ENCODE measurements around the gene GGT5.

The GGT5 gene

DNA sequence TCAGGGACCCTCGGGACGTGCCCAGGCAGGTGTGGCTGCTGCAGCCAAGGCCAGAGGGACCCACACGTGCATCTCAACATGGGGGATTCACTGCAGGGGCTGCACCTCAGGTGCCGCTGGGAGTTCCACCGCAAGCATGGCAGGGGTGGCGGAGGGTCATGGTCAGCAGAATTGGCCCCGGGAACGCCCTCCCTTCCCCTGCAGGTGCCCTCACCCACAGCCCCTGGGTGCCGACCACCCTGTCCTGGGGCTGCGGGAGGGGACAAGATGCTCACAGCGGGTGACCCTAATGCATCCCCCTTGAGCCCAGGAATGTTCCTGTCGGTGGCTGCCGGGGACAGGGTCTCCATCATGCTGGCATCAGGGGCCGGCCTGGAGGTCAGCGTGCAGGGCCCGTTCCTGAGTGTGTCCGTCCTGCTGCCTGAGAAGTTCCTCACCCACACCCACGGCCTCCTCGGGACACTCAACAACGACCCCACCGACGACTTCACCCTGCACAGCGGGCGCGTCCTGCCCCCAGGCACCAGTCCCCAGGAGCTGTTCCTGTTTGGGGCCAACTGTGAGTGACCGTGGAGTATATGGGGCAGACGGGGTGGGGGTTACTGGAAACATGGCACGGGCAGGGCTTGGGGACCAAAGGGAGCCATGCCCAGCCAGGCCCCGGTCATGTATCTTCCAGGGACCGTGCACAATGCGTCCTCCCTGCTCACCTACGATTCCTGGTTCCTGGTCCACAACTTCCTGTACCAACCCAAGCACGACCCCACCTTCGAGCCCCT is 57.8 kb downstream of the GGT5 start:
- DNase-seq, result no peak
- H3K9ac ChIP-seq (ENCODE audit: low read length), result no peak overlapping the region

DNA sequence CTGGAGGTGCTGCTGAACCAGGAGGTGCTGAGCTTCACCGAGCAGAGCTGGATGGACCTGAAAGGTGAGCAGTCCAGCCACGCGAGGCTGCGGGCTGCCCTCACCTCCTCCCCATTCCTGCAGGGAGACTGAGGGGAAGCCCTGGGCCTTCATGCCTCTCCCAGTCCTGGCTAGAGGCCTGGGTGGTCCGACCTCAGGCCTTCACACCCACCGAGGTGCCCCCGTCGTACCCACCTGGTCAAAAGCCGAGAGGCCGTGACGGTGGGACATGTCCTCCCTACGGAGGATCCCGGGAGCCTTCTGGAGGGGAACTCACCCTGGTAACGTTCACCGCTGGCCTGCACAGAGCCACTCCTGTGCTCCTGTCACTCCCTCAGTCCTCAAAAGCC is 58.5 kb downstream of the GGT5 start:
- peak; percentile 40 to 73 for DNase-seq
- no peak overlapping the region for H3K4me2 ChIP-seq (ENCODE audit: low read length)
- no peak overlapping the region for H2AK5ac ChIP-seq (ENCODE audit: low read length)
- no peak overlapping the region for H3K27ac ChIP-seq (ENCODE audit: low read depth, low read length)
- no peak overlapping the region for H3K18ac ChIP-seq (ENCODE audit: low read length)
- no peak overlapping the region for H2BK120ac ChIP-seq (ENCODE audit: insufficient read depth, low read length, poor library complexity)
- peaks cover 19 to 22% of the 10 kb centered on the region in 2 experiments for H3K4me1 ChIP-seq (ENCODE audit: control insufficient read depth in 1 of 2, insufficient read depth in 2 of 2, low read length in 2 of 2)
- H3K4me3 ChIP-seq (ENCODE audit: low read depth, low read length), result no peak overlapping the region
- H3K79me2 ChIP-seq (ENCODE audit: control insufficient read depth, insufficient read depth, low read length, poor library complexity), result no peaks in the 10 kb centered on the region
- no CpG with 5 or more reads among the region's 15 CpGs for WGBS (ENCODE audit: extremely low coverage, insufficient coverage, insufficient read length)
- H2BK12ac ChIP-seq (ENCODE audit: low read length), result no peak overlapping the region
- no peak overlapping the region for H4K8ac ChIP-seq (ENCODE audit: low read depth, low read length)
- H3K36me3 ChIP-seq (ENCODE audit: control insufficient read depth in 1 of 2, insufficient read depth in 2 of 2, low read length in 2 of 2), result peaks cover 2 to 6% of the 10 kb centered on the region in 2 experiments
- no peak overlapping the region for H3K14ac ChIP-seq (ENCODE audit: low read length)
- H3K4ac ChIP-seq (ENCODE audit: low read depth, low read length), result no peak overlapping the region
- H3K23ac ChIP-seq (ENCODE audit: low read length), result no peak overlapping the region
- H2BK5ac ChIP-seq (ENCODE audit: low read depth, low read length, poor library complexity), result no peak overlapping the region
- no peak overlapping the region for H3K9ac ChIP-seq (ENCODE audit: low read length)
- no peaks in the 10 kb centered on the region for H3K9me3 ChIP-seq (ENCODE audit: insufficient read depth, low read depth, low read length)
- H2AFZ ChIP-seq (ENCODE audit: insufficient read depth, low read length, poor library complexity), result no peak overlapping the region
- no peaks in the 10 kb centered on the region for H3K27me3 ChIP-seq (ENCODE audit: insufficient read depth, low read length)
- peaks cover 15% of the 10 kb centered on the region for H3K79me1 ChIP-seq (ENCODE audit: low read length)
- H4K12ac ChIP-seq (ENCODE audit: low read depth, low read length), result no peak overlapping the region
- no peak overlapping the region for H4K91ac ChIP-seq (ENCODE audit: low read depth, low read length)

More for the DNA sequence above, 57.8 kb downstream of the GGT5 start:
- peaks cover 2 to 6% of the 10 kb centered on the region in 2 experiments for H3K36me3 ChIP-seq (ENCODE audit: control insufficient read depth in 1 of 2, insufficient read depth in 2 of 2, low read length in 2 of 2)
- H3K4me2 ChIP-seq (ENCODE audit: low read length), result no peak overlapping the region
- no peaks in the 10 kb centered on the region for H3K79me2 ChIP-seq (ENCODE audit: control insufficient read depth, insufficient read depth, low read length, poor library complexity)
- peaks cover 1% of the 10 kb centered on the region for H3K9me3 ChIP-seq (ENCODE audit: insufficient read depth, low read depth, low read length)
- no peak overlapping the region for H2BK12ac ChIP-seq (ENCODE audit: low read length)
- H4K12ac ChIP-seq (ENCODE audit: low read depth, low read length), result no peak overlapping the region
- no peak overlapping the region for H3K14ac ChIP-seq (ENCODE audit: low read length)
- peaks cover 16 to 20% of the 10 kb centered on the region in 2 experiments for H3K4me1 ChIP-seq (ENCODE audit: control insufficient read depth in 1 of 2, insufficient read depth in 2 of 2, low read length in 2 of 2)
- no peak overlapping the region for H2AK5ac ChIP-seq (ENCODE audit: low read length)
- H2BK5ac ChIP-seq (ENCODE audit: low read depth, low read length, poor library complexity), result no peak overlapping the region
- no peak overlapping the region for H2AFZ ChIP-seq (ENCODE audit: insufficient read depth, low read length, poor library complexity)
- H4K91ac ChIP-seq (ENCODE audit: low read depth, low read length), result no peak overlapping the region
- no peak overlapping the region for H3K18ac ChIP-seq (ENCODE audit: low read length)
- no peaks in the 10 kb centered on the region for H3K27me3 ChIP-seq (ENCODE audit: insufficient read depth, low read length)
- H3K4ac ChIP-seq (ENCODE audit: low read depth, low read length), result no peak overlapping the region
- no peak overlapping the region for H3K27ac ChIP-seq (ENCODE audit: low read depth, low read length)
- no peak overlapping the region for H3K23ac ChIP-seq (ENCODE audit: low read length)
- H3K4me3 ChIP-seq (ENCODE audit: low read depth, low read length), result no peak overlapping the region
- no CpG with 5 or more reads among the region's 34 CpGs for WGBS (ENCODE audit: extremely low coverage, insufficient coverage, insufficient read length)
- no peak overlapping the region for H4K8ac ChIP-seq (ENCODE audit: low read depth, low read length)
- peaks cover 18% of the 10 kb centered on the region for H3K79me1 ChIP-seq (ENCODE audit: low read length)
- no peak overlapping the region for H2BK120ac ChIP-seq (ENCODE audit: insufficient read depth, low read length, poor library complexity)

DNA sequence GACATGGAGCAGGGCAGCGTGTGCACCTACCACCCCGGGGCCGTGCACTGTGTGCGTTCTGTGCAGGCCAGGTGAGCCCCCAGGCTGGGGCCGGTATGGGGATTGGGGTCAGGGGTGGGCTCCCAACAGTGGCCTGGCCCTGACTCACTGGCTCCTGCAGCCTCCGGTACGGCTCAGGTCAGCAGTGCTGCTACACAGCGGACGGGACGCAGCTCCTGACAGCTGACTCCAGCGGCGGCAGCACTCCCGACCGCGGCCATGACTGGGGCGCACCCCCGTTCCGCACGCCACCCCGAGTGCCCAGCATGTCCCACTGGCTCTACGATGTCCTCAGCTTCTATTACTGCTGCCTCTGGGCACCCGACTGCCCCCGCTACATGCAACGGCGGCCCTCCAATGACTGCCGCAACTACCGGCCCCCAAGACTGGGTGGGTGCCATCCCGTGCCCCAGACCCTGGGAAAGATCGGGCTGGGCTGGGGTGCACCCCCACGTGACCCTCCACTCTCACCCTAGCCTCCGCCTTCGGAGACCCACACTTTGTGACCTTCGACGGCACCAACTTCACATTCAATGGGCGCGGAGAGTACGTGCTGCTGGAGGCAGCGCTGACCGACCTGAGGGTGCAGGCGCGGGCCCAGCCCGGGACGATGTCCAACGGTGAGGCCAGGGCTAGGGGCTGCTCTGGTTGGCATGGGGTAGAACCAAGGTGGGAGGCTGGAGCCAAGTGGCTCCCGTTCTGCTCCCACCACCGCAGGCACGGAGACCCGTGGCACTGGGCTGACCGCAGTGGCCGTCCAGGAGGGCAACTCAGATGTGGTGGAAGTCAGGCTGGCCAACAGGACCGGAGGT is 59.2 kb downstream of the GGT5 start:
- DNase-seq, result no peak
- no peaks in the 10 kb centered on the region for H3K27me3 ChIP-seq (ENCODE audit: insufficient read depth, low read length)
- WGBS (ENCODE audit: extremely low coverage, insufficient coverage, insufficient read length), result no CpG with 5 or more reads among the region's 51 CpGs

DNA sequence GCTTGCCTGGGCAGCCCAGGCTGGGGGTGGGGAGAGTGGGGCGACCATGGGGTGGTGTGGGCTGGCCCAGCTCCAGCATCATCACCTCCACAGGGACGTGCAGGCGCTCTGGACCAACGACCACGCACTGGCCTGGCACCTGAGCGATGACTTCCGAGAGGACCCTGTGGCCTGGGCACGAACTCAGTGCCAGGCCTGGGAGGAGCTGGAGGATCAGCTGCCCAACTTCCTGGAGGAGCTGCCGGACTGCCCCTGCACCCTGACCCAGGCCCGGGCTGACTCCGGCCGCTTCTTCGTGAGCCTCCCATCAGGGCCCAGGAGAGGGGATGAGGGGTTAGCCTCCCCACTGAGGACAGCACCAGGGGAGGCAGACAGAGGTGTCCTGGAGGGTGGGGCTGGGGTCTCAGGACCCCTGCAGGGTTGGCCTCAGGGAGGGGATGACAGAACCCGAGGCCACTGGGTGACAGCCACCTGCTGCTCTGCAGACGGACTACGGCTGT is 59.8 kb downstream of the GGT5 start:
- DNase-seq, result no peak
- Histone ChIP-seq H2BK12ac (ENCODE audit: low read length) (no peak overlapping the region), H4K91ac (ENCODE audit: low read depth, low read length) (no peak overlapping the region), H3K9ac (ENCODE audit: low read length) (no peak overlapping the region), H3K27ac (ENCODE audit: low read depth, low read length) (no peak overlapping the region), H3K14ac (ENCODE audit: low read length) (no peak overlapping the region), H4K8ac (ENCODE audit: low read depth, low read length) (no peak overlapping the region), H3K23ac (ENCODE audit: low read length) (no peak overlapping the region), H3K4me2 (ENCODE audit: low read length) (no peak overlapping the region), H3K18ac (ENCODE audit: low read length) (no peak overlapping the region), H3K79me2 (ENCODE audit: control insufficient read depth, insufficient read depth, low read length, poor library complexity) (no peaks in the 10 kb centered on the region), H3K27me3 (ENCODE audit: insufficient read depth, low read length) (no peaks in the 10 kb centered on the region), H3K4ac (ENCODE audit: low read depth, low read length) (no peak overlapping the region), H2AK5ac (ENCODE audit: low read length) (no peak overlapping the region), H3K4me3 (ENCODE audit: low read depth, low read length) (no peak overlapping the region), H3K79me1 (ENCODE audit: low read length) (peaks cover 3% of the 10 kb centered on the region), H3K9me3 (ENCODE audit: insufficient read depth, low read depth, low read length) (no peaks in the 10 kb centered on the region), H4K12ac (ENCODE audit: low read depth, low read length) (no peak overlapping the region), H3K36me3 (ENCODE audit: control insufficient read depth in 1 of 2, insufficient read depth in 2 of 2, low read length in 2 of 2) (peaks cover 2 to 6% of the 10 kb centered on the region in 2 experiments), H3K4me1 (ENCODE audit: control insufficient read depth in 1 of 2, insufficient read depth in 2 of 2, low read length in 2 of 2) (peaks cover 13 to 14% of the 10 kb centered on the region in 2 experiments), H2AFZ (ENCODE audit: insufficient read depth, low read length, poor library complexity) (no peak overlapping the region), H2BK120ac (ENCODE audit: insufficient read depth, low read length, poor library complexity) (no peak overlapping the region), H2BK5ac (ENCODE audit: low read depth, low read length, poor library complexity) (no peak overlapping the region)
- WGBS (ENCODE audit: extremely low coverage, insufficient coverage, insufficient read length), result no CpG with 5 or more reads among the region's 16 CpGs

More for the DNA sequence above, 59.2 kb downstream of the GGT5 start:
- H2BK12ac ChIP-seq (ENCODE audit: low read length), result no peak overlapping the region
- no peak overlapping the region for H2AFZ ChIP-seq (ENCODE audit: insufficient read depth, low read length, poor library complexity)
- no peak overlapping the region for H3K4me2 ChIP-seq (ENCODE audit: low read length)
- no peak overlapping the region for H4K91ac ChIP-seq (ENCODE audit: low read depth, low read length)
- H3K9me3 ChIP-seq (ENCODE audit: insufficient read depth, low read depth, low read length), result no peaks in the 10 kb centered on the region
- H2BK120ac ChIP-seq (ENCODE audit: insufficient read depth, low read length, poor library complexity), result no peak overlapping the region
- peaks cover 9% of the 10 kb centered on the region for H3K79me1 ChIP-seq (ENCODE audit: low read length)
- H3K4me3 ChIP-seq (ENCODE audit: low read depth, low read length), result no peak overlapping the region
- no peak overlapping the region for H3K23ac ChIP-seq (ENCODE audit: low read length)
- no peak overlapping the region for H3K27ac ChIP-seq (ENCODE audit: low read depth, low read length)
- peaks cover 14 to 19% of the 10 kb centered on the region in 2 experiments for H3K4me1 ChIP-seq (ENCODE audit: control insufficient read depth in 1 of 2, insufficient read depth in 2 of 2, low read length in 2 of 2)
- no peak overlapping the region for H4K12ac ChIP-seq (ENCODE audit: low read depth, low read length)
- peaks cover 2 to 6% of the 10 kb centered on the region in 2 experiments for H3K36me3 ChIP-seq (ENCODE audit: control insufficient read depth in 1 of 2, insufficient read depth in 2 of 2, low read length in 2 of 2)
- no peak overlapping the region for H3K18ac ChIP-seq (ENCODE audit: low read length)
- no peak overlapping the region for H3K9ac ChIP-seq (ENCODE audit: low read length)
- H3K4ac ChIP-seq (ENCODE audit: low read depth, low read length), result no peak overlapping the region
- H3K79me2 ChIP-seq (ENCODE audit: control insufficient read depth, insufficient read depth, low read length, poor library complexity), result no peaks in the 10 kb centered on the region
- no peak overlapping the region for H4K8ac ChIP-seq (ENCODE audit: low read depth, low read length)
- no peak overlapping the region for H3K14ac ChIP-seq (ENCODE audit: low read length)
- H2AK5ac ChIP-seq (ENCODE audit: low read length), result no peak overlapping the region
- no peak overlapping the region for H2BK5ac ChIP-seq (ENCODE audit: low read depth, low read length, poor library complexity)

All from trophoblast cell (in vitro differentiated cells and primary cell).